OCI-LY7 (cell line): ENCODE measurements around the gene HRH2. TPM values are rescaled to one million over a fixed set of nuclear protein-coding genes. Genes with fewer than 3 reads are reported as not detected.

Experiments used
- BruUV-seq: library from RNA; stranded (reverse); fragments of 400-500 nt; replicated peaks from 2 replicates; lab custom pipeline; 2021; lab: Mats Ljungman, UMichigan
- CTCF ChIA-PET: fragments of 300-600 bp; sonication (Branson Sonifier 250); formaldehyde crosslinking; loops from one replicate; lab custom pipeline; 2022; ENCODE audit warnings: antibody characterized with exemption; ENCODE audit not compliant: unreplicated experiment; lab: Charles Lee
- POLR2A ChIA-PET: fragments of 300-600 bp; sonication (Branson Sonifier 250); formaldehyde crosslinking; loops from one replicate; lab custom pipeline; 2022; ENCODE audit warnings: antibody characterized with exemption; lab: Charles Lee
- DNase-seq: peaks from one replicate; pipeline ENCODE4 v3.0.0-alpha.2; 2015; ENCODE audit warnings: low spot score
- H2AFZ ChIP-seq: fragments of 200-600 bp; sonication (generic), shearing (Covaris generic); 2 replicates; pipeline ENCODE4 v1.6.1; 2014; ENCODE audit warnings: mild to moderate bottlenecking, antibody characterized with exemption, low read length, moderate library complexity
- H3K27ac ChIP-seq: fragments of 200-600 bp; sonication (generic); 2 replicates; pipeline ENCODE4 v1.5.1; 2014; ENCODE audit warnings: mixed run types, low read depth, mild to moderate bottlenecking, moderate library complexity, low read length, inconsistent platforms; ENCODE audit not compliant: poor library complexity, severe bottlenecking
- H3K36me3 ChIP-seq: fragments of 200-600 bp; sonication (generic); 2 replicates; pipeline ENCODE4 v1.6.1; 2014; ENCODE audit warnings: mild to moderate bottlenecking, antibody characterized with exemption, low read length, moderate library complexity, mixed read lengths; ENCODE audit not compliant: insufficient read depth
- H3K4me1 ChIP-seq: fragments of 200-600 bp; sonication (generic); 2 replicates; pipeline ENCODE4 v1.5.1; 2014; ENCODE audit warnings: mild to moderate bottlenecking, low read length; ENCODE audit not compliant: insufficient read depth, poor library complexity, severe bottlenecking
- H3K4me2 ChIP-seq: fragments of 200-600 bp; sonication (generic); 2 replicates; pipeline ENCODE4 v1.6.1; 2014; ENCODE audit warnings: mild to moderate bottlenecking, low read length
- H3K4me3 ChIP-seq: fragments of 200-600 bp; sonication (generic); 2 replicates; pipeline ENCODE4 v1.5.1; 2014; ENCODE audit warnings: mild to moderate bottlenecking, low read depth, low read length; ENCODE audit not compliant: poor library complexity, severe bottlenecking
- H3K79me2 ChIP-seq: fragments of 200-600 bp; sonication (generic); 2 replicates; pipeline ENCODE4 v1.6.1; 2016; ENCODE audit warnings: low read depth, mild to moderate bottlenecking, low read length, moderate library complexity, mixed read lengths; ENCODE audit not compliant: insufficient read depth
- H3K9me2 ChIP-seq: fragments of 200-600 bp; sonication (generic); 2 replicates; pipeline ENCODE4 v1.6.1; 2016; ENCODE audit warnings: mild to moderate bottlenecking, low read length, mixed read lengths; ENCODE audit not compliant: insufficient read depth
- H3K9me3 ChIP-seq: fragments of 200-600 bp; sonication (generic); 2 replicates; pipeline ENCODE4 v1.6.1; 2014; ENCODE audit warnings: mild to moderate bottlenecking, mixed run types, low read length, mixed read lengths
- H4K20me1 ChIP-seq: fragments of 200-600 bp; sonication (generic); 2 replicates; pipeline ENCODE4 v1.6.1; 2014; ENCODE audit warnings: mild to moderate bottlenecking, antibody characterized with exemption, low read length, moderate library complexity, mixed read lengths; ENCODE audit not compliant: insufficient read depth
- EZH2phosphoT487 ChIP-seq: fragments of 200-600 bp; sonication (generic); IDR thresholded peaks from 2 replicates; pipeline ENCODE4 v1.6.1; 2018; ENCODE audit warnings: low read depth, borderline replicate concordance, mild to moderate bottlenecking, mixed run types, antibody characterized with exemption, low read length, moderate library complexity, mixed read lengths
- intact Hi-C: fragments of 100-400 bp; cut with micrococcal nuclease; formaldehyde crosslinking; loops from one replicate; pipeline ENCODE4 v1.10.0; 2022; ENCODE audit not compliant: unreplicated experiment
- total RNA-seq, 2 experiments: library from RNA; depleted of rRNA in 1 of 2; stranded (reverse); fragments of >200 nt in 1 of 2; shearing (Covaris generic) in 1 of 2; gene quantifications; 2 replicates each; pipeline ENCODE4 v1.2.3, GENCODE V29; 2014 to 2022
- TF ChIP-seq, protein P1 (sequence below): fragments of 200-600 bp; sonication (generic); conservative IDR thresholded peaks from 2 replicates; pipeline ENCODE4 v1.5.1; 2014; ENCODE audit warnings: mild to moderate bottlenecking, antibody characterized with exemption, low read length, moderate library complexity, mixed read lengths

HRH2 gene
- total RNA-seq, 2 experiments from 2014 or later, result not detected

DNA sequence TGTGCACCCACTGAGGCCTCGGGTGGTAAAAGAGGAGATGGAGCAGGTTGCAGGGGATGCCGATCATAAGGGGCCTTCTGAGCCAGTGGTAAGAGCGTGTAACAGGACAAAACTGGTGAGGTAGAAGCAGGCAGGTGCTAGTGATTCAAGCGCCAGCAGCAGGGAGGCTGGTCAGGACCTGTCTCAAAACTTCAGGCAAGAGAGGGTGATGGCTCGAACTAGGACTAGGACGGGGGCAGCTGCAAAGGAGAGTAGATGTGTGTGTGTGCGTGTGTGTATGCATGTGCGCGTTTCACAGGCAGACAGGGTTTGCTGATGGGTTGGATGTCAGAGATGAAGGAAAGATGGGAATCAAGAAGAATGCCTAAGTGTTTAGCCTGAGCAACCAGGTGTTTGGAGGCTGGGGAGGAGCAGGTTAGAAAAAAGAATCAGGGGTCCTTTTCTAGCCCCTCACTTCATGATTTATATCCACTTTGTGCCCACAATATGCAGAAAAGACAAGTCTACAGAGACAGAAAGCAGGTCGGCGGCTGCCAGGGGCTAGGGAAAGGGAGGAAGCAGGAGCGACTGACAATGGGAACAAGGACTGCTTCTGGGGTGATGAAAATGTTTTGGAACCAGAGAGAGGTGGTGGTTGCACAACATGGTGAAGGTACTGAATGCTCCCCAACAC, 15.2 kb downstream of the HRH2 start:
- intact Hi-C loops, result no loop called here
- TF ChIP-seq, protein P1, sequence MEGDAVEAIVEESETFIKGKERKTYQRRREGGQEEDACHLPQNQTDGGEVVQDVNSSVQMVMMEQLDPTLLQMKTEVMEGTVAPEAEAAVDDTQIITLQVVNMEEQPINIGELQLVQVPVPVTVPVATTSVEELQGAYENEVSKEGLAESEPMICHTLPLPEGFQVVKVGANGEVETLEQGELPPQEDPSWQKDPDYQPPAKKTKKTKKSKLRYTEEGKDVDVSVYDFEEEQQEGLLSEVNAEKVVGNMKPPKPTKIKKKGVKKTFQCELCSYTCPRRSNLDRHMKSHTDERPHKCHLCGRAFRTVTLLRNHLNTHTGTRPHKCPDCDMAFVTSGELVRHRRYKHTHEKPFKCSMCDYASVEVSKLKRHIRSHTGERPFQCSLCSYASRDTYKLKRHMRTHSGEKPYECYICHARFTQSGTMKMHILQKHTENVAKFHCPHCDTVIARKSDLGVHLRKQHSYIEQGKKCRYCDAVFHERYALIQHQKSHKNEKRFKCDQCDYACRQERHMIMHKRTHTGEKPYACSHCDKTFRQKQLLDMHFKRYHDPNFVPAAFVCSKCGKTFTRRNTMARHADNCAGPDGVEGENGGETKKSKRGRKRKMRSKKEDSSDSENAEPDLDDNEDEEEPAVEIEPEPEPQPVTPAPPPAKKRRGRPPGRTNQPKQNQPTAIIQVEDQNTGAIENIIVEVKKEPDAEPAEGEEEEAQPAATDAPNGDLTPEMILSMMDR, result no peak
- no peak for TF ChIP-seq EZH2phosphoT487
- Histone ChIP-seq H3K9me3 (no peaks in the 10 kb centered on the region), H3K4me2 (no peak overlapping the region), H4K20me1 (no peaks in the 10 kb centered on the region), H3K36me3 (no peaks in the 10 kb centered on the region), H3K9me2 (no peaks in the 10 kb centered on the region), H3K4me3 (no peak overlapping the region), H3K79me2 (no peaks in the 10 kb centered on the region), H3K4me1 (no peaks in the 10 kb centered on the region), H3K27ac (no peak overlapping the region), H2AFZ (no peak overlapping the region)
- ChIA-PET CTCF (no interaction called here), POLR2A (no interaction called here)
- DNase-seq, result no peak
- BruUV-seq, result no TSS peak

DNA sequence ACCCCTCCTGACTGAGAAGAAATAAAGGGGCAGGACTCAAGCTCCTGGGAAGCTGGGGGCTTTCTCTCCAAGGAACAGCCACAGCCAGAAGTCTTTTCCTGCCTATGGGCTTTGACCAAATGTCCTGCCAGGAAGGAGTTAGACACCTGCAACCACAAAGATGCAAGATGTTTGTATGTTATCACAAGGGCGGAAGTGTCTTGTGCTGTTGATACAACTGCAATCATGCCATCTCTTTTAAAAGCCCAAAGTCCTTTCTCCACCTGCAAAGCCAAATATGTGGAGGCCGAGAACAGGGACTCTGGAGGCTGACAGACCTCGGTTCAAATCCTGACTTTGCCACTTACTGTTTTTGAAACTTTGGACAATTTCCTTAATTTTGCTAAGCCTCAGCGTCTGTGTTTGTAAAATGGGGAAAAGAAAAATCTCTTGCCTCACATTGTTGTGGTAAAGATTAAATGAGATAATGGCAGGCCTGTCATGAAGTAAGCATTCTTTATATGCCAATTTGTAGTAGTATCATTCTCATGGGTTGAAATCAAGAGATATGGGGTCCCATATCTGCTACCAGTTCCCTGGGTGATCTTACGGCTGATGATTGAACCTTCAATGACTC, 17.0 kb downstream of the HRH2 start:
- Histone ChIP-seq H3K4me1 (no peaks in the 10 kb centered on the region), H3K36me3 (no peaks in the 10 kb centered on the region), H3K27ac (no peak overlapping the region), H3K4me2 (no peak overlapping the region), H3K9me3 (no peaks in the 10 kb centered on the region), H4K20me1 (no peaks in the 10 kb centered on the region), H2AFZ (no peak overlapping the region), H3K79me2 (no peaks in the 10 kb centered on the region), H3K9me2 (no peaks in the 10 kb centered on the region), H3K4me3 (no peak overlapping the region)
- DNase-seq, result no peak
- no TSS peak for BruUV-seq
- POLR2A ChIA-PET, result no interaction called here
- CTCF ChIA-PET, result no interaction called here
- no peak for TF ChIP-seq EZH2phosphoT487
- TF ChIP-seq, protein P1, result no peak
- intact Hi-C loops, result no loop called here

DNA sequence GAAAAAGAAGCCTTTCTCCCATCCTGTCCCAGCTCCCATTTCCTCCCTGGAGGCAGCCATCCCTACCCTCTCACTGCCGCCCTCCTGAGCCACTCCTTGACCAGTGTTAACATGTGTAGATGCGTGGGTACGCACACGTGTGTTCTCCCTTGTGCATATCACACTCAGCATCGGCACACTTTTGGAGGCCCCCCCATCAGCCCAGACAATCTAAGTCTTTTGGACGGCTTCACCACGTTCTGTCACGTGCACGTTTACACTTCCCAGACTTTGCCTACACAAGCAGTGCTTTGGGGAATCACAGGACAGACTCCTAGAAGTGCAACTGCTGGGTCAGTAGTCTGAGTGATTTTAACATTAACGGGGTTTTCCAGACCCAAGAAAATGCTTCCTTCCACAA, 18.0 kb downstream of the HRH2 start:
- Histone ChIP-seq H3K79me2 (no peaks in the 10 kb centered on the region), H3K4me1 (no peaks in the 10 kb centered on the region), H3K27ac (no peak overlapping the region), H3K9me2 (no peaks in the 10 kb centered on the region), H3K4me3 (no peak overlapping the region), H2AFZ (no peak overlapping the region), H3K9me3 (no peaks in the 10 kb centered on the region), H3K4me2 (no peak overlapping the region), H3K36me3 (no peaks in the 10 kb centered on the region), H4K20me1 (no peaks in the 10 kb centered on the region)
- no peak for DNase-seq
- ChIA-PET CTCF (no interaction called here), POLR2A (no interaction called here)
- no peak for TF ChIP-seq EZH2phosphoT487
- TF ChIP-seq, protein P1, result no peak
- BruUV-seq, result no TSS peak
- intact Hi-C loops, result no loop called here
